Inflammatory macrophage treated with lipopolysaccharide for 1 hour (primary cell): Measurements from ENCODE around the gene SEC31A.
"Not testable (repeated sequence)": the region's sequence is repeated elsewhere in the genome, so short reads cannot be mapped to it uniquely, and the experiment has no call there.

Experiments
- DNase-seq, 2 donors: peaks; one replicate each; pipeline ENCODE4 v3.0.0-alpha.2; 2020 to 2022

Gene SEC31A

DNA sequence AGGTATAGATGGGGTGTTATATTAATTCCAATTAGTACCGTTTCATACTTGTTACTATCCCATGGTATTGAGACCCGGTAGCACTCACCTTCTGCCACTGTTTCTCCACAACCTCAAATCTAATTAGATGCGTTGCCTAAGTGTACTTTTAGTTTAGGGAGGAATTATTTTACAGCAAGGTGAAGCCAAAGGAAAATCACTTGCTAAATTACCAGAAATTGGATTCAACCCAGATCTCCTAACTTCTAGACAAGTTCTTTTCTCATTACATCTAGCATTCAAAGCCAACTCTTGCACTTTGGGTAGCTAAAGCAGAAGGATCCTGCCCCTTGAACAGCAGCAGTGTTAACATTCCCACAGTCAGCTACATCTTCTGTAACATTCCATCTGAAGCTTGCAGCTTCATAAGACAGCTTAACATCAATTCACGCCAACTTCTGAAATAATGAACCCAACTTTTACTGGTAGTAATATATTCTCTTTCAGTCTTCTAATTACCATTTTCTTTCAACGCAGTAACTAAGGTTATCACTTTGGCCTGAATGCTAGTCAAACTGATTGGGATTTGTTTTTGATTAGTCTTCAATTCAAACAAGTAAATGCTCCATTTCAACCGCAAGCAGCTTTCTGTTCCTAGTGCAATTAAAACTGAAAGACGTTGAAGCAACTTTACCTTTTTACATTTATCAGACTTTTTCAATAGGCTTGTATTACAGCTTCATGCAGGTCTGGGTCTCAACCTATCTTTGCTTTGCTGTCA is 934 bp upstream of the SEC31A start:
- no peak for DNase-seq

DNA sequence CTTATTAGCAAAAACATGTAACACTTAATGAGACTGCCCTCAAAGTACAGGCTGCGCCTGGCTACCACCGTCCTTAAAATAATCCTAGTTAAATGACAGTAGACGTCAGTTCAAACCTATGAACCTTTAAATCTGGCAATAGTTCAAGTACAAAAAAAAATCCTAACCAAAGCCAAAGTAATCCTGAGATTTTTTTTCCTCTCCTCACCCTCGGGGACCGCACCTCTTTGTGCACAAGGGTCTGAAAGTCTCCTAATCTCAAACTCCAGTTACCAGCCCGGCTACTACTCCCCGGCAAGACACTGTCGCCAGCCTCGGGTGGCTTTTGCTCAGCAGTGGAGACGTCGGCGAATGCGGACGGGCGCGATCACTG is 439 bp downstream of the SEC31A start:
- DNase-seq = no peak

GRCh38 chr4:82889287-82889686 is 1.7 kb downstream of the SEC31A start:
- DNase-seq = no peak

DNA sequence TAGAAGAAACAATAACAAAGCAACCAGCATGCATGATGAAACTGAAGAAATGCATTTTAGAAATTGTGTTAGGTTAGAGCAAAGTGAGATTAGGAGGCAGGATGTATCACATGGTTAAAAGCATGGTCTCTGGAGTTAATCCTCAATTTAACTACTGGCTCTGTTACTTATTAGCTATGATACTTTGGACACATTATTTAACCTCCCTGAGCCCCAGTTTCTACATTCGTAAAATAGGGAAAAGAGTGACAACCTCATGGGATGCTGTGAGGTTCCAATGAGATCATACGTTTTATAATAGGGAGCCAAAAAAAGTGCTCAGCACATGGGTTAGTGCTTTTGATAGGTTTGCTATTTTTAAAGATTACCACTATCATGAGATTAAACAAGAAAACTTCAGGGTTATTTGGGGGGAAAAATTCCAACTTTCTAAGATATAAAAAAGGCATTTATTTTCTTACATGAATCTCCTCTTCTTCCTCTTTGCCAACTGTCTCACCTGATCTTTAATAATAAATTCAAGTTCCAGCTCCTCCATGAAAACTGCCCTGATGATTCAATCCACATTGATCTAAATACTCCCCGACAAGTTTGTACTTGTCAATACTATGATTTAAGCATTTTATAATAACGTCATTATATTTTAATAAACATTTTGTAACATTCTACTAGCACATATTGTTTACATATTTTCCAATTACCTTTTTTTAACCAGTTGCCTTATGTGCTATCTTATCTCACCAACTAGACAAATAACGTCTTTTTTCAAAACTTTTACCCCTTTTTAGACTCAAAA is 4.6 kb downstream of the SEC31A start:
- no peak for DNase-seq

GRCh38 chr4:82885410-82885809 is 5.5 kb downstream of the SEC31A start:
- DNase-seq = no peak

DNA sequence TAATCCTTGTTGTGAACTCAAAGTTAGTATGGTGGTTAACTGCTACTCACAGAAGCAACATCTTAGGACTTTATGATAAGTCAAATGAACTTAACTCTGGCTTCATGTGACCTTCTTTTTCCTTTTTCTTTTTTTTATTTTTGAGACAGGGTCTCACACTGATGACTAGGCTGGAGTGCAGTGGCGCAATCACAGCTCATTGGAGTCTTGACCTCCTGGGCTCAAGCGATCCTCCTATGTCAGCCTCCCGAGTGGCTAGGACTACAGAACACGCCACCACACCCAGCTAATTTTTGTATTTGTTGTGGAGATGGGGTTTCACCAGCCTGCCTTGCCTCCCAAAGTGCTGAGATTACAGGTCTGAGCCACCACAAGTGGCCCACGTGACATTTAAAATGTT is 22.4 kb downstream of the SEC31A start:
- no peak for DNase-seq

GRCh38 chr4:82866706-82867385 is 24.1 kb downstream of the SEC31A start:
- no peak for DNase-seq

DNA sequence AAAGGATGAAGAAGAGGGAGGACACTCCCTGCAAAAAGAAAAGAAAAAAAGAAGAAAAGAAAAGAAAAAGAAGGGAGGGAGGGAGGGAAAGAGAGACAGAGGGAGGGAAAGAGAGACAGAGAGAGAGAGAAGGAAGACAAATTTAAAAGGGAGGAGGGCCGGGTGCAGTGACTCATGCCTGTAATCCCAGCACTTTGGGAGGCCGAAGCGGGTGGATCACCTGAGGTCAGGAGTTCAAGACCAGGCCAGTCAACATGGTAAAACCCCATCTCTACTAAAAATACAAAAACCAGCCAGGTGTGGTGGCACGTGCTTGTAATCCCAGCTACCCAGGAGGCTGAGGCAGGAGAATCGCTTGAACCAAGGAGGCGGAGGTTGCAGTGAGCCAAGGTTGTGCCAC is 24.9 kb downstream of the SEC31A start:
- not testable (repeated sequence) for DNase-seq

GRCh38 chr4:82865592-82865991 is 25.4 kb downstream of the SEC31A start:
- peak; percentile 90 to 91 for DNase-seq

DNA sequence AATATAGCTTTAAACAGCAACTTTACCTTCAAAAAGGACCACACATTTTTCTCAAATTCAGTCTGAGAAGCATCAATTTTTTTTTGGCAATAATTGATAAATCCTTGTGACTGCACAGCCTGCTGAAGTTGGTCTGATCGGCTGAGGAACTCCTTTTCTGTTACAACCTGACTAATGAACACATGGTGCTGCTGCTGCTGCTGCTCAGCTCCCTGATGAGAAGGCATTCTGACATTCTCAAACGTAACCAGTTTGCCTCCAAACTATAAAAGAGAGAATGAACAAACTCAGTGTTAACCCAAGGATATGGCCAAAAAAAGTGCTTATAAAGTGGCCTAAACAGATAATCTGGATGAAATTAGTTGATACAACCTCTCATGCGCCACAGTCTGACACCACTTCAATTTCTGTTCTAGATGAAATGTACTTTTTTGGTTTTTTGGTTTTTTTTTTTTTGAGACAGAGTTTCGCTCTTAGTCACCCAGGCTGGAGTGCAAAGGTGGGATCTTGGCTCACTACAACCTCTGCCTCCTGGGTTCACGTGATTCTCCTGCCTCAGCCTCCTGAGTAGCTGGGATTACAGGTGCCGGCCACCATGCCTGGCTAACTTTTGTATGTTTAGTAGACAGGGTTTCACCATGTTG is 26.5 kb downstream of the SEC31A start:
- no peak for DNase-seq

GRCh38 chr4:82861529-82861928 is 29.4 kb downstream of the SEC31A start:
- no peak for DNase-seq

GRCh38 chr4:82860487-82860886 is 30.5 kb downstream of the SEC31A start:
- not testable (repeated sequence) for DNase-seq

- DNase-seq = no peak
These were observed 38.1 kb downstream of the SEC31A start for GRCh38 chr4:82852751-82853285.

DNA sequence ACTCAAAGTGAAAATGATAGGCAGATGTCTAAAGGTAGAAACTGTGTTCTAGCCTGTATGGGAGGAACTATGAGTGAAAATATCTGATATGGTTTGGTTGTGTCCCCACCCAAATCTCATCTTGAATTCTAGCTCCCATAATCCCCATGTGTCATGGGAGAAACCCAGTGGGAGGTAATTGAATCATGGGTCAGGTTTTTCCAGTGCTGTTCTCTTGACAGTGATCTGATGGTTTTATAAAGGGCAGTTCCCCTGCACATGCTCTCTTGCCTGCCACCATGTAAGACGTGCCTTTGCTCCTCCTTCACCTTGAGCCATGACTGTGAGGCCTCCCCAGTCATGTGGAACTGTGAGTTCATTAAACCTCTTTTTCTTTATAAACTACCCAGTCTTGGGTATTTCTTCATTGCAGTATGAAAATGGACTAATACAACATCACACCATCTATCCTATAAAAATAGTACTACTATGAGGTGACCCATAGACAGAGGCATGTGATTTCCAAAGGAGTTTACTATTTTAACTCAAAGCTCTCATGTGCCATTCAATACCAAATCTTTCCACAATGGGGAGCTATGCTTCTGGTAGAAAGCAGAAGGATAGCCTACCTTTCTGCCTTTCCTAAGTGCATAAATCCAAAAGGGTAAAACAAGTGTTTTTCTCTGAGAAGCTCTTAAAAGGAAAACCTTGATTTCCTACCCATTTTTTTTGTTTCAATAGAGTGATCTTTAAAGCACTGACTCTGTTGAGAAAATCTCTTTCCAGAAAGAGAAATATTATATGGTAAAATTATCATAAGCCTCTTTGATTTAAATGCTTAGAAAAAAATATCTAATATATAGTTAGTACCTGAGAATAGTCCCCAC is 38.8 kb downstream of the SEC31A start:
- peak; percentile 41 to 44 for DNase-seq

- no peak for DNase-seq
These were observed 39.6 kb downstream of the SEC31A start for GRCh38 chr4:82851318-82851717.

DNA sequence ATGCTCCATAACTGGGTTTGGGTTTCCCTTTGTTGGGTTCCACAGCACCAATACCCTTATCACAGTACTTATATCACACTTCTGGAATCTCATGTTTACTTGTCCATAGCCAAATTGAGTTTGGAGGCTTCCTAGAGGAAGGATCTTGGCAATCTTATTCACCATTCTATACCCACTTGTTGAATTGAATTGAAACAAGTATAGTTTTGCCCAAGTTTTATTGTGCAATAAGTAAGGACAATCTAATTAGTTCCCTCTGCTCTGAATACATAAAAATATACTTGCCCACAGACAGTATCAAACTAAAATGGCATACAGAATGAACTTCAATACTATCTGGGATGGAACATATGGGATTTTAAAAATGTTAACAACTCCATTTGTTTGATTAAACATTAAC is 40.3 kb downstream of the SEC31A start:
- DNase-seq = no peak

DNA sequence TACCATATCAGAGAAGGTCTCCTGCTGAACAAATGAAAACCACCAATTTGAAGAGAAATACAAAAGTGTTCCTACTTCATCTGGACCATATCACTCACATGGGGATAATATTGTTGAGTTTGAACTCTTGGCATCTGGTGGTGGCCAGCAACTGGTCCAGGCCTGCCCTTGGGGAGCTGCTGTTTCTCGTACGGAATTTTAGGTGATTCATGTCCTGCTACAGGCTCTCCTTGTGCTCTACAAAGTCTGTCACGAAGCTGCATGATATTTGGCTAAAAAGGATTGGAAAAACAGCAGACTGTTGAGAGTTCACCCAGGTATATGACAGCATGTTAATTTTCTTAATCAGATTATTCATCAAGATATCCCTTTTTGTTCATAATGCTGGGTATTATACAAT is 42.2 kb downstream of the SEC31A start:
- no peak for DNase-seq

GRCh38 chr4:82842593-82842992 is 48.4 kb downstream of the SEC31A start:
- no peak for DNase-seq

GRCh38 chr4:82839624-82840023 is 51.3 kb downstream of the SEC31A start:
- no peak for DNase-seq

- peak; percentile 13 to 39 for DNase-seq
These were observed 57.1 kb downstream of the SEC31A start for GRCh38 chr4:82833696-82834313.

GRCh38 chr4:82833060-82833459 is 57.9 kb downstream of the SEC31A start:
- not testable (repeated sequence) for DNase-seq
